Stimulated activated CD8-positive, alpha-beta memory T cell treated with anti-CD3 and anti-CD28 coated beads, Interleukin-15, amount 100 ng/mL, for 48 hours (primary cell): ENCODE measurements around the gene NID2.

Source experiments
- DNase-seq, 2 donors: peaks; one replicate each; pipeline ENCODE4 v3.0.0-alpha.2; 2020; ENCODE audit warnings: low read depth in 2 of 2

NID2 gene

DNA sequence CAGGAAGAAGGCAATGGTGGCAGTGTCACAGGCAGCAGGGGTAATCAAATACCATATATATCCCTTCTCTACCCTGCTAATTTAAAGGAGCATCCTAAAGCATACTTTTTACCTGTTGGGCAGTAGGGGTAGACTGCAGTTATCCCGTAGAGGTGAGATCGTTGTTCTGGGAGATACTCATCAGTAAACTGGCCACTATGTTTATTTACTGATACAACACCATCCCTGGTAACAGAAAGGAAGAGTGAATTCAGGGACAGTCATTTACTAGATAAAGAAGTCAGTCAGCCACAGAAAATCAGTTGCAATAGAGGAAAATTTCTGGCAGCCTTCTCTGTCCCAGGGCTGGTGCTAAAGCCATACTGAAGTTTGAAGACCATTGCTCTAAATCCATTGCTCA, 63.2 kb downstream of the NID2 start:
- no peak for DNase-seq

DNA sequence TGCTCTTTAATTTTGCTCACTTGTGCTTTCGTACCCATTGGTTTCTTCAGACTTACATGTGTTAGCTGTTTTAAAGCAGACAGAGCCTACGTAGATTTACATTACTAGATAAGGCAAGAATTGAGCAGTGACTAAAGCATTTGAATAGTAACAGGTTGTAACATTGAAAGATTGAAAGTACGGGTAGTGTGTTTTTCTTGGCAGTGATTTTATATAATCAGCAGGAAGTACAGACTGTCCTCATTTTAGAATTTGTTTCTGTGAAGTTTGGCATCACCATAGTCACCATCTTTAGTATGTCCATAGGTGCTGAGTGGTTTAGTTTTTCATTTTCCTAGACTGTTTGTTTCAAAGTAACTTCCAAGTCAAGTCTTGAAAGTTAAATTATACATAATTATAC, 65.5 kb downstream of the NID2 start:
- no peak for DNase-seq

DNA sequence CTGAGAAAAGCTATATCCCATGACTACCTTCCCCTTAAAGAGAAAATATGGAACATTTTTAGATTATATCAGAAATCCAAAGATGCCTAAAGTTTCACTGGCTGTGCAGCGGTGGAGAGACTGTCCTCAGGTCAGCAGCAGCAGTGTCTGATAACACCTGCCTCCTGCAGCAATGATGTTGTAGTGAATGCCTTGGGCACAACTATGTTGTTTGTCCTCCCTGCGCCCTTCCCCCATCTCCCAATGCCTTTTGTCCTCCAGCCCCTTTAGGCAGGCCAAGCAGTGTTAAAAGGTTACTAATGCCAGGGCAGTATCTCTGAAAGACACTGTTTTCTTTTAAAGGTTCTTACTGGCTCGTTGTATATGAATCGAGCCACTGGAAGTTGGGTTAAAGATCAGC, 66.3 kb downstream of the NID2 start:
- no peak for DNase-seq

DNA sequence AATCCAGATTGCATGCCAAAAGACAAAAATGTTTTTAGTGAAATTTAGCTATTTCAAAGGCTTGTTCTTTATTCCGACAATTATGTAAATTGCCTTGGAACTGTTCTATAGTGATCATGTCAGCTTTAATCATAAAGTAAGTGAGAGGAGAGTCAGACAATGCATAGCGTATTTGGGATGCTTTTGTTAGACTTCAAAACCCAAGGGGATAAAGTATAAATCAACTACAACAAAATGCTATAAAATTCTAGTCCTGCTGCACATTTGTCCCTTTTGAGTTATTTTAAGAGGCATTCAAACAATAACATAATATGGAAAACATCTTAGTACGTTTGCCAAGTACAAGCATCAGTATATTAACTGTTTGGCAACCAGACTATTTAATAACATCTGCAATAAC, 68.2 kb downstream of the NID2 start:
- DNase-seq = no peak

DNA sequence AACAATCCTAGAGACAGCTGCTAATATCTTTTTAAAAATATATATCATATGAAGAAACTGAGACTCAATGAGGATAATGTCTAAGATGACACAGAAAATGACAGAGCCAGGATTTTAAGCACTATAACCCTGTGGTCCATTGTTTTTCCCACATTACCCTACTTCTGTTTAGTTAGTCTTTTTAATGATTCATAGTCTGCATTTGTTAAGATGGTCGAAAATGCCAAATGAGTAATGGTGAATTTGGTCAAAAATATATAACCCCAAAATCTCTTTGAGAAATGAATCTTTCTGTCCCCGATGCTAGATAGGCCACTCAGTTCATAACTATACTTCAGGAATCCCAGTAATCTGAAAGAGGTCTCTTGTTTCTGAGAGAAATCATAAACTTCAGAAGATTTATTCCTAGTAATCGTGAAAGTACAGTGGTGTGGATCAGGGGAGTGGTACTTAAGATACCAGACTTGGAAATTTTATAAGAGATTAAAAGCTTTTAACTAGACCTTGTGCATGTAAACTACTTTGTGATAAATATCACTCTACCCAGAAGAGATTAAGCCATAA, 68.8 kb downstream of the NID2 start:
- DNase-seq = no peak

DNA sequence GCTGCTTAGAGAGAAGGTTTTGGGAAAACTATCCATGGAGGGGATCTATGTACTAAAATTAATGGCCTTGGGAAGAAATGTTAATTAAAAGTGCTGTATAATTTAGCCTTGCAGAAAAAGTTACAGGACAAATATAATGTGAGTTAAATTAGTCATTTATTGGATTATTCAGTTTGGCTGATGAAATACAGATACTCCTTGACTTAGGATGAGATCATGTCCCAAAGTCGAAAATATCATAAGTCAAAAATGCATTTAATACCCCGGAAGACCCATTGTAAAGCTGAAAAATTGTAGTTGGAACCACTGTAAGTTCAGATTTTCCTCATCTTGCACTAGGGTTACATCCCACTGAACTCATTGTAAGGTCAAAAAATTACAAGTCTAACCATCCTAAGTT, 69.8 kb downstream of the NID2 start:
- no peak for DNase-seq

DNA sequence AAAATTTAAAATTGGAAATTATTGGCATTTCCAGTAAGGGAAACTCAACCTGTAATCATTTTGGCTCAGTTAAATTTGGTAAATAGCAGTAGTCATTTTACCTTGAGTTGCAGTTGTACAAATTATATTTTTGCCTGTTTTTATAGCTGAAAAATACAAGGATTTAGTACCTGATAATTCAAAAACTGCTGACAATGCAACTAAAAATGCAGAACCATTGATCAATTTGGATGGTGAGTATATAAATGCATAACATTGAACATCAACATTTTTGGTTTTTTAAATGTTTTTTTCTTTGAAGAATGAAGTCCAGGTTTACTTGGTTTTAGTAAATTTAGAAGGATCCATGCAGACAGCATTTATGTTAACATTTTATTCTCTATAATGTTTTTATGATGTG, 70.5 kb downstream of the NID2 start:
- DNase-seq = no peak

DNA sequence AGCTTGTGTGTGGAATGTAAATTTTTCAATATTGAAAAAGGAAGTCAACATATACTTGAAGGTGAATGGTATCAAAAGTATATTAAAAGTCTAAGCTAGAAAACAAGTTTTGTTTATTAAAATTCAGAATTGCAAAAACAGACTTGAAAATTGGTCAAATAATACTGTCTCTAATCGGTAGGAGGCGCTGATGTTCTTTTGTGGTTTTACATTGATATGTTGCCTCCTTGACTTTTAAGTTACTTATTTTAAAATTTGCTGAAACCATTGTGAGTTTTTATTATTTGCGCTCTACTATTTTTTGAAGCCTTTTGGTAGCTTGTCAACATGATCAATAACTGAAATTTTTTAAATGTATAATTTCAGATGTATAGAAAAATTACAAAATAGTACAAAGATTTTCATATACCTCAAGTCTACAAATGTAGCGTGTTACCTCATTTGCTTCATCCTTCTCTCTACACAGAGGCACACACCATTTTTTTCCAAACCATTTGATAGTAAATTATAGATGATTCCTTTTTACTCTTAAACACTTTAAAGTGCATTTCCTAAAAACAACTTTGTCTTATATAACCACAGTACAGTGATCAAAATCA, 72.6 kb downstream of the NID2 start:
- no peak for DNase-seq

DNA sequence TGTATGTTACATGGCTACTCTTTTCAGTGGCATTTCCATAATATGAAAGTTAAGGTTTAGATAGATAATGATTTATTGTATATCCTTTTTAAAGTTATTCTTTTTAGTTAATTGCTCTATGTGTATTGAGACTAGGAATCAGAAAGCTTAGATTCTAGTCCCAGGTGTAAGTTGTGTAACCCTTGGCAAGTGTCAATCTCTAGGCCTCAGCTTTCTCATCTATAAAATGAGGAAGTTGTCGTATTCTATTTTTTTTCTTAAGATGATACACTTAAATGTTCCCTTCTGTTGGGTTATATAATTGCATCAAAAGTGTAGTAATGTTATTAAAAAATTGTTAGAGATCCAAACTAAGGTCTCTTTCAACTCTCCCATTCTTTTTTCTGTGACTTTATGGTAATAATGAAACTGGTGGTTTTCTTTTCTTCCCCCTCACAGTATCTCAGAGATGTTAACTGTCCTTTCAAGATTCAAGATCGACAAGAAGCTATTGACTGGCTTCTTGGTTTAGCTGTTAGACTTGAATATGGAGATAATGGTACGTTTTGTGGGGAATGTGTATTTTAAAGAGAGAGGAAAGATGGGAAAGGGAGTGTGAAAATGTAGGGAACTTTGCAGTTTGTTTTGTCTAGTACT, 75.5 kb downstream of the NID2 start:
- no peak for DNase-seq

DNA sequence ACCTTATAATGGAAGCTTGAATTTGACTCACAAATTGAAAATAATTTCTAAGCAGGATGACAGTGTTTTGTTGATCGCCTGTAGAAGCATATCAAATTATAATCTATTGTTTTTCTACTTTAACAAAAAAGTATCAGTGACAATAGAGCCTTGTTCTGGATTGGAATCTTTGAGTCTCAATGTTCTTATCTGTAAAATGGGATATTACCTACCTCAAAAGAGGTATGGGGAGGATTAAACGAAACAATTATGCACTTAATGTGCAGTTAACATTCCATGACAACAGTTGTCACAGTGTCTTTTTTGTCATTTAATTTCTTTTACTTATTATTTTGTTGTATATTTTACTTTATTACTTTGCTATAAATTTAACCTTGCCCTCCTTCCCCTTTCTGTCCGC, 78.4 kb downstream of the NID2 start:
- DNase-seq = no peak

DNA sequence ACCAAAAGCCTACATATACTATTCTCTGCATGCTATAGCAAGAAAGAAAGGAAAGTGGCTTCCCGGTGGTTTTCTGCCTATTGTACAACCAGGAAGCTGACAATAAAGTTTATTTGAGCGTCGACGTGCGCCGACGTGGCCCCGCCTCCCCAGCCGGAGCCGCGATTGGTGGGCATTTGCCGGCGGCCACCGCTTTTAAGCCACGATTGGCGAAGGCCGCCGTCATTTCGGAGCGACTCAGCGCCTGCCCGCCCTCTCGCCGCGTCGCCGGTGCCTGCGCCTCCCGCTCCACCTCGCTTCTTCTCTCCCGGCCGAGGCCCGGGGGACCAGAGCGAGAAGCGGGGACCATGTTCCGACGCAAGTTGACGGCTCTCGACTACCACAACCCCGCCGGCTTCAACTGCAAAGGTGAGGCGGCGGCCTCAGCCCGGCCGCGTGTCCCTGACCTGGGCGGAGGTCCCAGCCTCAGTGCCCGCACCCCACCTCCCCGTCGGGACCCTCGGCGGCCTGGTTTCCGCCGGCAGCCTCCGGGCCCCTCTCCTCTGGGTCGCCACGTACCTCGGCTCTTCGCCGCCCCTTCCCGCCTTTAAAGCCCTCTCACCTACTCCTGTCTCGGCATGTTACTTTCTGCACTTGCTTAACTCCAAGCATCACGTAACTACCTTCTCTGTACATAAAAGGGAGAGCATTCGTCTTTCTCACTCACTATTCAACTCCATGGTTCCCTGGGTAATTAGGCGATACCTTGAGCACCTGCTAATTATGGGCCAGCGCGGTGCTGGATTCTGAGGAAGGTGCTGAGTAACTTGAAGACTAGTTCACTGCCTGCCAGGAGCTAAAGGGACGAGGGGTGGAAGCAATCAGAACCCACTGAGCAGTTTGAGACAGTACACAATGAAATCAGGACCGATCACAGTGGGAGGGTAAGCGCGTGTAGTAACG, 79.3 kb downstream of the NID2 start, which contains the start of gene RTRAF:
Gene RTRAF (plus strand): TSS at position 254 of the 942 bp plus-strand sequence. CDS start 94 bp downstream, at position 348.
- DNase-seq = peak; percentile 85 to 89

DNA sequence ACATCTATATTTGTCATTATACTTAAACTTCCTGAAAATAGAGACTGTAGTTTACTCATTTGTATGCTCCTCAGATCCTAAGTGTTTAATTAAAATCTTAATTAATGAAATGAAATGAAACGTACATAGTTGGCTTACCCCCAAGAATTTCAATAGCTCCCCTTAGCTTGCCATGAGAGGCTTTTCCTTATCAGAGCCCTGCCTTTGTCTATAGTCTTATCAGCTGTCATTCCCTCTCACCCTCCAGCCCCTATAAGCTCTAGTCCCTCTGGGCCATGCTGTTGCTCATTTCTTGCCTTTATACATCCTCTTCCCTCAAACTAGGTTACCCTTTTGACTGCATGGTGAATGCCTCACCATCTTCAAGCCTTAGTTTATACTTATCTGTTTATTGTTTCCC, 80.6 kb downstream of the NID2 start:
- DNase-seq = no peak

DNA sequence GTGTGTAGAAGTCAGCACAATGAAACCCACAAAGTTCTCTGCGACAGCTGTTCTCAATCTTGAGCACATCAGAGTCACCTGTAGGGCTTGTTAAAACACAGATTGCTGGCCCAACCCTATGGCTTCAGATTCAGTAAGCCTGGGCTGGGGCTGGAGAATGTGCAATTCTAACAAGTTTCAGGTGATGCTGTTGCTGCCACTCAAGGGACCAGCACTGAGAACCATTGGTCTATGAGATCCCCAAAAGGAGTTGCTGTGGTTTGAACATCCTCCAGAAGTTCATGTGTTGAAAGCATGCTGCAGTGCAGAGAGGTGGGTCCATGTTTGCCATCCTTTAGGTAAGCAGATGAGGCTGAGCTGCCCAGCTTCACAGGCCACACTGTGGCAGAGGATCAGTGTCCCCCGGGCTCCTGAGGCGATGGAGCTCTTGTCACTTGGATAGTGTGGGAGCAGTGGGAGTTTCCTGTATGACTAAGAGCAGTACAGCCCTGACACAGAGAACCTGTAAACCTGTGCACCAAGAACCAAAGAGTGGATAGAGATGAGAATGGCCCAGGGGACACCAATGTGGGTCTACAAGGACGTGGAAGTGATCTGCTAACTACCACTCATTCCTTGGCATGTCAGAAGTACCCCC, 87.5 kb downstream of the NID2 start:
- no peak for DNase-seq

DNA sequence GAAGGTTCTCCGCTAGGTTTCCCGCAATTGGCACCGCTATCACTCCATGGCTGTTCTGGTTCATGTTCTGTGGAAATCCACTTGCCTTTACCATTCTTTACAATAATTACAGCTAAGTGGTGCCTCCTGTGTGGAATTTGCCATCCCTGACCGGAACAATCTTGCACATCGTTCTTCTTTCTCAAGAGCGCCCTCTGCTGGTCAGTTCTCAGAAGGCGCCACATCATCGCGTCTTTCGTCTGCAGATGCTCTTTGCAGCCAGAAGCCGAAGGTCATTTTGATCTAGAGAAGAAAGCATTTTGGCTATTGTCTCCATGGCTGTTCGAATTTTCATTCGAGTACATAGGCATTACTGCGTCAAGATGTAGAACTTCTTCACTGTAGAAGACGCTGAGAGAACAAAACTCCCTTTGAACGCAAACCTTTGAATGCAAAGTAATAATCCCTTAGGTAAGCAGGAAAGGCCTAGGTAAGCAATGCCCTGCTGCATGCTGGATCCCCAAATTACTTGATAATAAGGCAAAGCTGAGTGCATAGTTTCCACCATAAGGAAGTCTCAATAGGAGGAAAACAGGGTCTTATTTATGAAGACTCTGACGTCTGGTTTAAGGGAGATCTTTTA, 89.7 kb downstream of the NID2 start:
- DNase-seq = peak; percentile 52 to 58

DNA sequence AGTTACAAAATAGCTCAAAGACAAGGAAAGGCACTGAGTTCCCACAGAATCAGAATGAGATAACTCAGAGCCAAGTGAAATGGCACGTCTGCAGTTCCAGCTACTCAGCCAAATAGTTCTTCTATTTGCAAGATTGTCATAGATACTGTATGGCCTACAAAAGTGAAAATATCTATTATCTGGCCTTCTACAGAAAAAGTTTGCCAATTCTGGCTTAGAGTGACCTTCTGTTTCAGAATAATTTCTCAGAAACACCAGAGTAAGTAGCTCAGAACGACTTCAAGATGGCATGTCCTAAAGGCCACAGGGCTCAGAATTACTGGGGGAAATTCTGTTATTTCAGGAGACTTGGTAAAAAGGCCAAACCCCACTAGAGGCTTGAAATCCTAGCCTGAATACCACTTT, 90.2 kb downstream of the NID2 start:
- DNase-seq = no peak

DNA sequence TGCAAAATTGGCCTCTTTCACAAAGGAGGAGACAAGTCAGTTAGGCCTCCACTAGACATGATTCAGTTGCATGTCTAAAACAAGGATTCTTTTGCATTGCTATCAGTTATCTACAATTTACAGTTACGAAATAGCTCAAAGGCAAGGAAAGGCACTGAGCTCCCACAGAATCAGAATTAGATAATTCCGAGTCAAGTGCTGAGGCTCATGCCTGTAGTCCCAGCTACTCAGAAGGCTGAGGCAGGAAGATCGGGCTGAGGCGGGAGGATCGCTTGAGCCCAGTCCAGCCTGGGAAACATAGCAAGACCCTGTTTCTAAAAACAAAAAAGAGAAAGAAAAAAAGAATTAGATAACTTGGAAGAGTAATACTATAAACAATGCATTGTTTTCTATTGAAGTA, 91.8 kb downstream of the NID2 start:
- no peak for DNase-seq

DNA sequence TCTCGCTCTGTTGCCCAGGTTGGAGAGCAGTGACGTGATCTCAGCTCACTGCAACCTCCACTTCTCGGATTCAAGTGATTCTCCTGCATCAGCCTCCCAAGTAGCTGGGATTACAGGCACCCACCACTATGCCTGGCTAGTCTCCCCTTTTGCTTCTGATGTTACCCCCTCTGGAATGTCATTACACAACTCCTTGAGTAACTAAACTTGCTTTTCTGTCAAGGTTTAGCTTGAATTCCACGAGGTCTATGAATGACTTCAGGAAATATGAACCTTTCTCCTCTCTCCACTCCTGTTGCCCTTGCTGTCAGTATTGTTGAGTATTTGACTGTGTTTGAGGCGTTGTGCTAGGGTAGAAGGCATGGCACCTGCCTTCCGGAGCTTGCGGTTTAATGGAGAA, 96.3 kb downstream of the NID2 start:
- no peak for DNase-seq

DNA sequence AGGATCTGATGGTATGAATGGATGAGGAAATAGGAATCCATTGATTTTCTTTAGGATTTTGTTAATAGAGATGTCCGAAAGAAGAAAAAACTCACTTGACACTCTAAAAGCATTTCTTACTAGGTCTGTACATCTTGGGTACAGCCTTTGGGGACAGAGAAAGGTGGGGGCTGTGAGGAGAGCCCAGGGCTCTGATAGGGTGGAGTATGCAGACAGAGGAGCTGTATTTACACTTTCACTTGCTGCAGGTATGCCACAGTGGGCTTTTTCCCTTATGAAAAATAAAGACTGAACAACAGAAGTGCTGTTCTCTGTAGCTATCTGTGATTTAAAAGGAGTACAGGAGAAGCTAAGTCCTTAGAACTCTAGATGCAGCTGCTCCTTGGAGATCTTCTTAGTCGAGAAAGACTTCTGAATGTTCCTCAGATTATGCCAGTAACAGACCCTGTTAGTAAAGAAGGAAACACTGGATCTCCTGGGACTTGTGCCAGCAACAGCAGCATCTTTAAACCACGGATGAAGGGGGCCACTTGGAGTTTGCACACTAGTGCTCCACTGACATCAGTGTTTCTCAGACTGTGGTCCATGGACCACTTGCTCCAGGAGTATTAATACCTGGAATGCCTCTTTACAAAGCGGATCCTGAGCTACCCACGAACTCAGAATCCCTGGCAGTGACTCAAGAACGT, 98.9 kb downstream of the NID2 start:
- DNase-seq = no peak

DNA sequence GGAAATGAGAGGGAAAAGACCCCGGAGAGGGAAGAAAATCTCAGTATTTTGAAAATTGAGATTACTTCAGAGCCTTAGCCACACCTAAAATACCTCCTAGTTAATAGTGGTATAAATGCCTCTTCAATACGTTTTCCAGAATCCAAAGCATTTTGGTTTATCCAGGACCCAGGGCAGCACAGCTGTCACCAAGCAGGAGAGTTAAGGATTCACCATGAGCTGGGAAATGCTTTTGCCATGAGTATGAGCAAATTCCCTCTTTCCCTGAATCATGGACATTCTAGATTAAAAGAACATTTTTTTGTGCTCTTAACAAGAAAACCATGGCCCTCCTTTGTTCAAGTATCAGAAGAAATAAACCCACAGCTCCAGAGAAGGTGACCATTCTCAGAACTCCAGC, 101.3 kb downstream of the NID2 start:
- DNase-seq = no peak

DNA sequence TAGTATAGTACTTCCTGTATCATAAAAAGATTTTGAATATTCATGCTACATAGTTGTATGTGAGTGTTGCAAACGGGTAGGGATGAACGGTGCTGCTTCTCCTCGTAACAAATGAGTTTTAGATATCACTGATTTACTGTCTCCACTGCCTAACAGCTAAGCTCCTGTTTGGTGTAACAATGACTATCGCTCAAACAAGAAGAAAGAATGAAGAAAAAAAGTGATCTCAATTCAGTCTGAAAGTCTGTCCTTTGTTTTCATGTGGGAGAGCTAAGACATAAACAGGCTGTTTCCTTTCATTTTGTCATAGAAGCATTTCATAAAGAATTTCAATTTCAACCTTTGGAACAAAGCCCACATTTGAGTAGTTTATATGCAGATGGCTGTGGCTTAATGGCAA, 105.6 kb downstream of the NID2 start:
- DNase-seq = no peak

DNA sequence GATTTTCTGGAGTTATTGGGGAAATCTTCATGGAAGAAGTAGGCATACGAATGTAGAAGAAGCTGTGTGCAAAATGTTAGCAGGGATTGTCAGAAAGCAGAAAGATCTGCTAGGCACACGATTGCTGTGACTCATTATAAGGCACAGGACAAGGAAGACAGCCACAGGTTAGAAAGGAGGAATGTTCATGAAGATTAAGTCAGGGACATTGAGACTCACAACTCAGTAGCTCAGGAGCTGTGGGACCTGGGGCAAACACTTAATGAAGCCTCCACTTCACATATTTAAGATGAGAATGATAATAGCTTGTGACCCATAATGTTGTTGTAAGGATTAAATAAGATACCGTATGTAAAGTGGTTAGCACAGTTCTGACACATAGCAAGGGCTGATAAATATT, 106.1 kb downstream of the NID2 start:
- DNase-seq = no peak
